Daoy (cell line): Measurements from ENCODE around the gene SKIL. TPM values are rescaled to one million over a fixed set of nuclear protein-coding genes. Genes with fewer than 3 reads are reported as not detected.
"Not testable (repeated sequence)": the region's sequence is repeated elsewhere in the genome, so short reads cannot be mapped to it uniquely, and the experiment has no call there.

ENCODE experiments used
- DNase-seq: peaks from one replicate; pipeline ENCODE4 v3.0.0-alpha.2; 2015; ENCODE audit warnings: low read depth
- total RNA-seq: library from RNA; depleted of rRNA; stranded (reverse); fragments of >200 nt; shearing (Covaris generic); gene quantifications from 2 replicates; pipeline ENCODE4 v1.2.3, GENCODE V29; 2014; rRNA removed

Gene SKIL
- 34.4 and 39.9 TPM in 2 replicates for total RNA-seq

DNA sequence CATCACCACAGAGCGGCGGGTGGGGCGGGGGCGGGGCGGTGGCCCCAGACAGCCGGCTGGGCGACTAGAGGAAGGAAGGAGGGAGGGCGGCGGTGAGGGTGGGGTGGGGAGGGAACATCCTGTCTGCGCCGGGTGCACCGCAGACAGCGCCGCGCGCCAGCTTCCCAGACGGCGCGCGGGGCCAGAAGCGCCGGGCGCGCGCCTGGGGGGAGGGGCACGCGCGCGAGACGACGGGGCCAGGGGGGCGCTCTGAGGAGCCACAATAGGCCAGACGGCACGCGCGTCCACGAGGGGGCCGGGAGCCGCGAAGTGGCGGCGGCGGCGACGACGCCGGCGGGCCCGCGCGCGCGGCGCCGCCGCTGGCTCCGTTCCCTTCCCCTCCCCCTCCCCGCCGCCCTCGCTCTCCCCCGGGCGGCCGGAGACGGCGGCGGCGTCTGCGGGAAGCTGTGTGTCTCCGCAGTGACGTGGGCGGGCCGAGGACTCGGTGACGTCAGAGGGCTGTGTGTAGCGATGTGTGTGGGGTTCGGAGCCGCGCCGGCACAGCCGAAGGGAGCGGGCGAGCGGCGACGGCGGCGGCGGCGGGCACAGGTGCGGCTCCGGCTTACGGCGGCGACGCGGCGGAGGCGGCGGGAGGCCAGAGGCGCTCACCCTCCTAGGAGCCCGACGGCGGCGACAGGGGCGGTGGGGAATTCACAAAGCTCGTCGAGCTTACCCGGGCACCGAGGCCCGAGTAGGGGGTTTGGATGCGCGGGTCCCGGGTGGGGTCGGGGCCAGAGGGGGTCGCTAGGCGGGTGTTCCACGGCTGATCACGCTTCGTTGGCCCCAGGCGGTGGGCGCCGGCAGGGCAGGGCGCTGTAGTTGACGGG, at the start of gene SKIL:
Gene SKIL, plus strand, starts transcription at position 540 of the 866 bp plus-strand sequence. CDS start 2,617 bp downstream, outside the sequence.
- peak; percentile 99 for DNase-seq

DNA sequence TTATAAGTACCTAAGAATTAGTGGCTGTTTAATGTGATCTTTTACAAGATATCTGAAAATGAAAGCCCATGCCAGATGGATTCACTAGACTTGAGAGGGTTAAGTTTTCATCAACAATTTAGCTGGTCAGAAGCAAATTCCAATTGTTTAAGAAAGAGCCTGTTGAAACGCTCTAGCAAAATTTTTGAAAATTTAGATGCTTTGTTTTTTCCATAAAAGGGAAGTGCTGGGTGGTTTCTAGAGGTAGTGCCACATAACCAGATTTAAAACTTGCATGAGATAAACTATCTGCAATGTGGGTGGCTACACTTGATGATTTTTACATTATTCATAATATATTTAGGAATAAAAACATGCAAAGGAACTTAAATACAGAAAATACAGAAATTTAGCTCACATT, 48.5 kb upstream of the SKIL start:
- DNase-seq = no peak

- DNase-seq = no peak
Observed at GRCh38 chr3:170317954-170318353, 39.6 kb upstream of the SKIL start.

DNA sequence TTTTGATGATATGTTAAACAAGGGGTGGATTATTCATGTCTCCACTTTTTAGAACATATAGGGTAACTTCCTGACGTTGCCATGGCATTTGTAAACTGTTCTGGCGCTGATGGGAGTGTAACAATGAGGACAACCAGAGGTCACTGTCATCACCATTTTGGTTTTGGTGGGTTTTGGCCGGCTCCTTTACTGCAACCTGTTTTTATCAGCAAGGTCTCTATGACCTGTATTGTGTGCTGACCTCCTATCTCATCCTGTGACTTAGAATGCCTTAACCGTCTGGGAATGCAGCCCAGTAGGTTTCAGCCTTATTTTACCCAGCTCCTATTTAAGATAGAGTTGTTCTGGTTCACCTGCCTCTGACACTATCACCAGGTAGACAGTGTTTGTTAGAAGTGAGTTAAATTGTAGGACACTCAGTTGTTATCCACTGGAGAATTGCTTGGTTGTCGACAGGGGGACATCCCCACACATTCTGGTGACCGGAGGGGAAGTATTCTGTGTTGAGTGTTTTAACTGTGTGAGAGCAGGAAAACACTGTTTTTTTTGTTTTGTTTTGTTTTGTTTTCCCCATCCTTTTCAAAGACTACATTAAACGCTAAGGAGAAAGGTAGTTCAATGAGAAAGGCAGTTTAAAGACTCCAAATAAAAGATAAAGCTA, 36.9 kb upstream of the SKIL start:
- no peak for DNase-seq

DNA sequence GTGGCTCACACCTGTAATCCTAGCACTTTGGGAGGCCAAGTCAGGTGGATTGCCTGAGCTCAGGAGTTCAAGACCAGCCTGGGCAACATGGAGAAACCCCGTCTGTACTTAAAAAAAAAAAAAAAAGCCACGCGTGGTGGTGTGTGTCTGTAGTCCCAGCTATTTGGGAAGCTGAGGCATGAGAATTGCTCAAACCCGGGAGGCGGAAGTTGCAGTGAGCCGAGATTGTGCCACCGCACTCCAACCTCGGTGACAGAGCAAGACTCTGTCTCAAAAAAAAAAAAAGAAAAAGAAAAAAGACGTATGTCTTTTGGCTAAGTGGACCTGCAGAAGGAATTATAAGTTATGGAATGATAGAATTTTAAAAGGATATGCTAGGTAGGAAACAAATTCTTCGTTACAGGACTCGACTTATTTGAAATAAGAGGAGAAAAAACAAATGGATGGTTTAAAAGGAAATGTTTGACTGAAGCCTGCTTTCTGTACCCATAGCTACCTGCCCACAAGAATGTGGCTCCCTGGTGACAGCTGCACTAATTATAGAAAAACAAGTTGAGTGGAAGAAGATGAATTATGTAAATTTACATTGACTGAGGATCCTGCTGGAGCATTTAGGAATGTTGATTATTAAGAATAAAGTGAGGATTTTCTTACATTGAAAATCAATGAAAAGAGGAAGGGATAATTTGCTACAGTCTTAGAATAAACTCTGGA, 36.0 kb upstream of the SKIL start:
- DNase-seq = peak; percentile 42

DNA sequence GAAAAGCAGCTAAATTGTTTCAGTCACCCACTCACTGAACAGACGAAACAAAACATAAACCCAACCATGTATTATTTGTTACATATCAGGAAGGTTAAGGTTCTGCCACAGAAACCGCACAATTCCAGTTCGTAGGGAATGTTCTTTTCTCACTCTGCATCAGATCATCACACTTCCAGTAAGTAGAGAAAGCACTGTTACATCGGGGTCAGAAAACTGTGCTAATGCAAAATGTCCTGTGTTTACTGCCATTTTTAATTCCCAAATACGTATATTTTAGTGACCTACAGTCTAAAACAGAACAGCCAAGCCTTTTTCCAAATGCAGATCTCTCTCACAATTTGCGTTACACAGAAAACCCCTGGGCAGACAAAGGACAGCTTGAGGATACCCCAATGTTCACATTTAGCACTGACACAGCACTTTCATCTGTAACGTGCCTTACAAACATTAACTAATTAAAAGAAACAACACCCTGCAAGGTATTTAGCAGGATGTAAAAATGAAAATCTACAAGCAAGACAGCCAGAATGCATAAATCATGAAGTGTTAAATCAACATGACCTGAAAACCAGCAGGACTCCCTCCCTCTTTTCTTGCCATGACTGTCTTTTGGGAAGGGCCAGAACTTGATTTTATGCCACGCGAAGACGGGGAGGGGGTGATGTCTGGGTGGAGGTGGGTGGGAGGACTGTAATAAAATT, 34.8 kb upstream of the SKIL start:
- no peak for DNase-seq

DNA sequence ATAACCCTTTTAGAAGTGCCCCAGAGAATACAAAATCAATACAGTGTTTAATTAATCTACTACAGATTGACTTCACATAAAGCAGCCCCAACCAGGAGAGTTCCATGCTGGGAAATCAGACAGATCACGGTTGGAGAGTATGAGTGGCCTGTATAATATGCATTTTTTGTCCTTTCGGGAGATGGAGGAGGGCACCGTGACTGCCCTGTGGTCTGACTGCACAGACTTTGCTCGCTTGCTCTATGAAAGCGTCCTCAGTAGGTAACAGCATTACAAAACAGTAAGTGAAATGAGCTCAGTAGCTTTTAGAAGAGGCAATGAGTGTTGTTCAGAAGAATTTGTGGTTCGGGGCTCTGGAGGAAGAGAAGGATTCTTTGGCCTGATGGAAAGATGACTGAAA, 34.2 kb upstream of the SKIL start:
- no peak for DNase-seq

- DNase-seq = no peak
Observed at GRCh38 chr3:170324962-170325361, 32.6 kb upstream of the SKIL start.

DNA sequence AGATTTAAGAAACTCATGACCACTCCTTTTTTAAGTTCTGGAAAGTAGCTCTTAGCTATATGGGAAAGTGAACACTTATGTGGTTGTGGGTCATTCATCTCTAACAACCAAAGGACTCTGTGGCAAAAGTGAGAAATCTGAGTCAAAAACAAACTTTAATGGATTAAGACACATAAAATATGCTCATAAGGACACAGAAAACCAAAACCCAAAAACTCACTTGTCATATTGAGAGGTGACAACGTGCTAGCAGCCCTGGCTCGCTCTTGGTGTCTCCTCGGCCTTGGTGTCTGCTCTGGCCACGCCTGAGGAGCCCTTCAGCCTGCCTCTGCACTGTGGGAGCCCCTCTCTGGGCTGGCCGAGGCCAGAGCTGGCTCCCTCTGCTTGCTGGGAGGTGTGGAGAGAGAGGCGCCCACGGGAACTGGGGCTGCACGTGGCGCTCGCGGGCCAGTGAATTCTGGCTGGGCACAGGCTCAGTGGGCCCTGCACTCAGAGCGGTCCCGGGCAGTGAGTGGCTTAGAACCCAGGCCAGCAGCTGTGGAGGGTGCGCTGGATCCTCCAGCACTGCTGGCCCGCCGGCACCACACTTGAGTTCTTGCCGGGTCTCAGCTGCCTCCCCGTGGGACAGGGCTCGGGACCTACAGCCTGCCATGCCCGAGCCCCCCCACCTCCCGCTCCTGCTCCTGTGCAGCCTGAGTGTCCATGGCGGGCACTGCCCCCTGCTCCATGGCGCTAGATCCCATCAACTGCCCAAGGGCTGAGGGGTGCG, 30.3 kb upstream of the SKIL start:
- no peak for DNase-seq

GRCh38 chr3:170327868-170328548, 29.5 kb upstream of the SKIL start:
- not testable (repeated sequence) for DNase-seq

DNA sequence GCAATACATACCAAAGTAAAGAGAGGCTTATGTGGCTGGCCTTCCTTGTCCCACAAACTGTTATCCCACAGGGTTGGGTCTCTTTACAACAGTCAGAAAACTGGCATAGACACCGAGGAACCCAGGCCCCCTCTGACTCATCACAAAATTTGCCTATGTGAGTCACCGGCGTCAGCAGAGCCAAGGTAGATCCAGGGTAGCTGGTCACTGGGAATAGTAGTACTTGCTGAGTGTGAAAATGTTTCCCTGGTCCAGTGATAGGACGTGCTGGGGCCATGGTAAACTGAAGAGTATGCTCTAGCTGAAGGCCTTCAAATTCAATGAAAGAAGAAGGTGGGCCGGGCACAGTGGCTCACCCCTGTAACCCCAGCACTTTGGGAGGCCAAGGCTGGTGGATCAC, 27.1 kb upstream of the SKIL start:
- peak; percentile 79 for DNase-seq

- peak; percentile 54 for DNase-seq
Observed at GRCh38 chr3:170331143-170331542, 26.4 kb upstream of the SKIL start.

- no peak for DNase-seq
Observed at GRCh38 chr3:170337420-170337819, 20.1 kb upstream of the SKIL start.

DNA sequence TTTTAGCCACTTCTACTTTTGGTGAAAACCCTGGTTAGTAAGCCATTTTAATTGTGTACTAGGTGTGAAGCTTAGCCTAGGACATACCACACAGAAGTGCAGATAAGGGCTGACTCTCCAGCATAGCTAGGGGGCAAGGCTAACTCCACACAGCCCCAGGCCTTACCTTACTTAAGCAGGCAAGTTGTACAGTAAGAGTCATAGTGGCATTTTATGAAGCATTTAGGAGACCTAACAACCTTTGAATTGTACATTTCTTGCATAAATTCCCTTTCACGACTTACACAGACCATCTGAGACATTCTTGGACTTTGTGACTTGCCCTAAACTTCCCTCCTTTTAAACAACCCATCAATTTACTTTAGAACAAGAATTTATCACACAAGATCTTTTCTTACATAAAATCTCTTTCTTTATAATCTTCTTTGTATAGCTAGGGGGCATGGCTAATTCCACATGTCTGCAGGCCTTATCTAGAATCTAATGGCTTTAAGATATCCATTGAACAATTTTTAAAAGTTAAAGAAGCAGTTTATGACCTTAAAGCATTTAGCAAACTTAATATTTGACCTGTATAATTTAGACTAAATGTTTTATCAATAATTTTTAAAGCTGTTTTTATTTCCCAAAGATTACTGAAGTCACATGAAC, 18.7 kb upstream of the SKIL start:
- DNase-seq = no peak

DNA sequence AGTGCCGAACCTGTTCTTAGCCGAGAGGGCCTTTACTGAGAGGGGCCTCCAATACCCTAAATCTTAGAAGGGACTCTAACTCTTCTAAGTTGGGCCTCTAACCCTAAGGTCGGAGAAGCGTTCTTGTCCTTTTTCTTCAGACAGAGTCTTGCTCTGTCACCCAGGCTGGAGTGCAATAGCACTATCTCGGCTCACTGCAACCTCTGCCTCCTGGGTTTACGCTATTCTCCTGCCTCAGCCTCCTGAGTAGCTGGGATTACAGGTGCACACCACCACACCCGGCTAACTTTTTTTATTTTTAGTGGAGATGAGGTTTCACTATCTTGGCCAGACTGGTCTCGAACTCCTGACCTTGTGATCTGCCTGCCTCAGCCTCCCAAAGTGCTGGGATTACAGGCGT, 15.2 kb upstream of the SKIL start:
- not testable (repeated sequence) for DNase-seq

GRCh38 chr3:170343859-170344258, 13.7 kb upstream of the SKIL start:
- not testable (repeated sequence) for DNase-seq

DNA sequence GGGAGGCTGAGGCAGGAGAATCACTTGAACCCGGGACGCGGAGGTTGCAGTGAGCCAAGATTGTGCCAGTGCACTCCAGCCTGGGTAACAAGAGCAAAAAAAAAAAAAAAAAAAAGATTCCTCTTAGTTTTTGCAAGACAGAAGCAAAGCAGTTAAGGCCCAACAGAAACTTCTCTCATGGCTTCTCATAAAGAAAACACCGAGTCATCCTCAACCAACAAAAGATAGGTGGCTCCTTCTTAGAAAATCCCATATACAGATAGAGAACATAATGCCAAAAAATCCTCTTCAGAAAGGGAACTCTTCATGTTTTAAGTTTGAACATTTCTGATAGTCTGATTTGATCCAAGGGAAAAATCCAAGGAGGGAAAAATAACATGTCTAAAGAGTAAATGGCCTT, 12.5 kb upstream of the SKIL start:
- no peak for DNase-seq

DNA sequence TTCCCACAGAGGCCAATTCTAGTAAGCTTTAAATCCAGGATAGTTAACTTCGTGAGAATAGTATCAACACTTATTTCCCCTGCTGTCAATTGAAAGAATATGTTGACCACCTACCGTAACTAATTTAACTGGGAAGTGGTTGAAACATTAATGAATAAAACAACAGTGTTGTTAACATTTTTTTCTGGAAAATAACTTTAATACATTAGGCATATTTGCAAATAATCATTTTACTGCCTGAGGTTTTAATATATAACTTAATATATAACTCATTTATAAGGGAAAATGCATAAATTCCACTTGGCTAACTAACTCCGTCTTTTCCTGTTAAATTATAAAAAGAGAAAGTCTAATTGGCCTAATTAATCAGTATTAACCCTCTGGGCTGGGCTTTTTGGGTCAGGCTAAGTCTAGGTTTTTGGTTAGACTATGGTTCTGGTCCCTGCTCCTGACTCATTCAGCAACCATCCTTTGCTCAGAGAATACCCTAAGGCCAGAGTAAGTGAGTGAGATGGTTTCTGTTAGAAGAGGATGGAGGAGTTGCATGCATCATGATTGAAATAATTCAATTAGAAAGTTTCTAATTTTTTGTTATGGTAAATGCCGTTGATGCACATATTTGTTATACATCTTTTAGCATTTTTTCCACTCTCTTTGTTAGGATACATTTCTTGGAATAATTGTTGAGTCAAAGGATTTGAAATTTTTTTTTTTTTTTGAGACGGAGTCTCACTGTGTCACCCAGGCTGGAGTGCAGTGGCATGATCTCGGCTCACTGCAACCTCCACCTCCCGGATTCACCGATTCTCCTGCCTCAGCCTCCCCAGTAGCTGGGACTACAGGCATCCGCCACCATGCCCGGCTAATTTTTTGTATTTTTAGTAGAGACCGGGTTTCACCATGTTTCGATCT, 10.8 kb upstream of the SKIL start:
- DNase-seq = peak; percentile 60
